Right lobe of liver (tissue), 6 donors: ENCODE measurements around the gene EEF1AKMT1. TPM values are rescaled to one million over a fixed set of nuclear protein-coding genes. Genes with fewer than 3 reads are reported as not detected.

ENCODE experiments used
- ATAC-seq, 4 donors: fragments of 200-7000 bp; cut with Tn5 transposase; one replicate each; pipeline ENCODE4 v1.9.1; 2020; ENCODE audit warnings: mild to moderate bottlenecking in 4 of 4, moderate library complexity in 4 of 4
- DNase-seq, 3 donors: peaks; one replicate each; pipeline ENCODE4 v3.0.0-alpha.2; 2020
- H3K27ac ChIP-seq, 3 donors: fragments of 200-600 bp; one replicate each; pipeline ENCODE4 v1.8.0; 2022
- H3K27me3 ChIP-seq, 2 donors: fragments of 200-600 bp; one replicate each; pipeline ENCODE4 v1.8.0; 2022
- H3K36me3 ChIP-seq, 4 donors: fragments of 200-600 bp; sonication (generic) in 1 of 4; one replicate each; pipeline versions ENCODE4 v1.5.1 to v1.8.0; 2017 to 2022; ENCODE audit warnings: control low read depth in 1 of 4
- H3K4me1 ChIP-seq, 4 donors: fragments of 200-600 bp; sonication (generic) in 1 of 4; one replicate each; pipeline versions ENCODE4 v1.5.1 to v1.8.0; 2017 to 2022; ENCODE audit warnings: control low read depth in 1 of 4
- H3K4me3 ChIP-seq, 3 donors: fragments of 200-600 bp; one replicate each; pipeline ENCODE4 v1.8.0; 2022
- H3K9me3 ChIP-seq, 4 donors: fragments of 200-600 bp; sonication (generic) in 1 of 4; one replicate each; pipeline versions ENCODE4 v1.5.1 to v1.8.0; 2017 to 2022; ENCODE audit warnings: control low read depth in 1 of 4
- CTCF ChIP-seq, 4 donors: fragments of 200-600 bp in 3 of 4; fragments of 450-650 bp in 1 of 4; IDR thresholded peaks; one replicate each; pipeline versions ENCODE4 v1.5.1 to v1.8.0; 2016 to 2022; ENCODE audit warnings: antibody characterized with exemption in 4 of 4, mild to moderate bottlenecking in 2 of 4
- POLR2A ChIP-seq: fragments of 450-650 bp; IDR thresholded peaks from one replicate; pipeline ENCODE4 v1.6.1; 2017; ENCODE audit warnings: antibody characterized with exemption, mild to moderate bottlenecking
- WGBS: methylation state at CpG from one replicate; pipeline ENCODE4 v1.1.6; 2018; ENCODE audit warnings: low coverage, low lambda C conversion rate; ENCODE audit not compliant: insufficient coverage; ENCODE audit errors: missing lambda C conversion rate; 5-methylcytosine and 5-hydroxymethylcytosine counted together
- intact Hi-C, 2 donors: fragments of 100-400 bp; cut with DNase I; formaldehyde crosslinking; loops; one replicate each; pipeline versions ENCODE4 v1.11.2 to v1.14.1; 2022
- total RNA-seq, 6 experiments: library from RNA; depleted of rRNA in 2 of 6; stranded (reverse); fragments of >200 nt in 2 of 6; fragmentation: NEBNext Ultra II Directional in 3 of 6; extraction: Animal tissue kit (Norgen Biotek cat#: 25700) in 3 of 6; gene quantifications; one replicate each; pipeline versions ENCODE4 v1.1.0 to v1.2.4, GENCODE V29; 2016 to 2023
- donor health status: DM: no; HTN: yes; CAD: no.
- donor health status: DM: no; HTN: no; CAD: no.
- donor health status: DM: no; HTN: no; CAD: no.
- donor health status: DM: no; HTN: yes; CAD: no.
- donor health status: DM: no; HTN: yes; CAD: no.

Gene EEF1AKMT1
- total RNA-seq, 6 experiments from 2014 or later = 5.5 to 10.3 (median 6.3) TPM

GRCh38 chr13:20740021-20740420 is 33.7 kb downstream of the EEF1AKMT1 start:
- WGBS = 80% methylated on average over 2 of the region's 22 CpGs
- Histone ChIP-seq H3K9me3 (no peaks in the 10 kb centered on the region), H3K4me3 (no peak overlapping the region), H3K36me3 (no peaks in the 10 kb centered on the region), H3K27me3 (no peaks in the 10 kb centered on the region), H3K27ac (no peak overlapping the region), H3K4me1 (no peaks in the 10 kb centered on the region)
- no peak for DNase-seq
- no peak for ATAC-seq
- intact Hi-C loops = no loop called here
- no peak for TF ChIP-seq CTCF (IDR thresholded peaks at IDR 0.05)
- TF ChIP-seq POLR2A = no peak

GRCh38 chr13:20738616-20739015 is 35.1 kb downstream of the EEF1AKMT1 start:
- Histone ChIP-seq H3K27ac (no peak overlapping the region), H3K36me3 (no peaks in the 10 kb centered on the region), H3K4me3 (no peak overlapping the region), H3K27me3 (no peaks in the 10 kb centered on the region), H3K9me3 (no peaks in the 10 kb centered on the region), H3K4me1 (no peaks in the 10 kb centered on the region)
- 98% methylated on average over 6 of the region's 6 CpGs for WGBS
- TF ChIP-seq POLR2A (no peak), CTCF (IDR thresholded peaks at IDR 0.05) (no peak)
- no peak for DNase-seq
- ATAC-seq = no peak
- intact Hi-C loops = no loop called here

- ATAC-seq (no peak), DNase-seq (no peak)
- Histone ChIP-seq H3K27ac (no peak overlapping the region), H3K4me1 (peaks cover 0 to 6% (median 0%) of the 10 kb centered on the region in 4 donors), H3K27me3 (no peaks in the 10 kb centered on the region), H3K4me3 (no peak overlapping the region), H3K36me3 (no peaks in the 10 kb centered on the region), H3K9me3 (no peaks in the 10 kb centered on the region)
- 86% methylated on average over 8 of the region's 33 CpGs for whole genome bisulfite sequencing
- intact Hi-C loops = no loop called here
- TF ChIP-seq POLR2A (no peak), CTCF (IDR thresholded peaks at IDR 0.05) (no peak)
These were observed 43.9 kb downstream of the EEF1AKMT1 start for GRCh38 chr13:20729633-20730585.

- Histone ChIP-seq H3K27ac (no peak overlapping the region), H3K4me3 (no peak overlapping the region), H3K27me3 (no peaks in the 10 kb centered on the region), H3K4me1 (peaks cover 0 to 6% (median 0%) of the 10 kb centered on the region in 4 donors), H3K36me3 (no peaks in the 10 kb centered on the region), H3K9me3 (no peaks in the 10 kb centered on the region)
- intact Hi-C loops = no loop called here
- no peak for TF ChIP-seq POLR2A
- TF ChIP-seq CTCF (IDR thresholded peaks at IDR 0.05) = no peak
- 87% methylated on average over 8 of the region's 14 CpGs for WGBS
- ATAC-seq (no peak), DNase-seq (no peak)
These were observed 45.0 kb downstream of the EEF1AKMT1 start for GRCh38 chr13:20728579-20729311.
